Mucosa of gallbladder (tissue), 1 donor: ENCODE data around the gene PRDM12. TPM values are rescaled to one million over a fixed set of nuclear protein-coding genes. Genes with fewer than 3 reads are reported as not detected.
"Not testable (repeated sequence)": the region's sequence is repeated elsewhere in the genome, so short reads cannot be mapped to it uniquely, and the experiment has no call there.

ENCODE experiments used
- DNase-seq: peaks from one replicate; pipeline ENCODE4 v3.0.0-alpha.2; 2020; ENCODE audit warnings: low spot score
- total RNA-seq: library from RNA; stranded (reverse); gene quantifications from one replicate; pipeline ENCODE4 v1.2.1, GENCODE V29; 2021
- donor health status: DM: no; HTN: no; CAD: no.

Gene PRDM12
- total RNA-seq, 1 donor from 2014 or later = 0.09 TPM

DNA sequence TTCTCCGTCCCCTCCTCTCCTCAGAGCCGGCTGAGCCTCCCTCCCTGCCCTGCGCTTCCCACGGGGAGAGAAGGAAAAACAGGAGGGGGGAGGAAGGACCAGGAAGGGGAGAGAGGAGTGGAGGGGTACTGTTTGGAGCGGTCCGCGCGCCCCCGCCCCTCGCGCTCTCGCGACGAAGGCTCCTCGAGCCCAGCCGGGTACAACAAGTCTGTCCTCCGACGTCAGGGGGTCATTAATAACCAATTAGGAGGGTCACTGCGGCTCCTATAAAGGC, 480 bp upstream of the PRDM12 start:
- DNase-seq = no peak

DNA sequence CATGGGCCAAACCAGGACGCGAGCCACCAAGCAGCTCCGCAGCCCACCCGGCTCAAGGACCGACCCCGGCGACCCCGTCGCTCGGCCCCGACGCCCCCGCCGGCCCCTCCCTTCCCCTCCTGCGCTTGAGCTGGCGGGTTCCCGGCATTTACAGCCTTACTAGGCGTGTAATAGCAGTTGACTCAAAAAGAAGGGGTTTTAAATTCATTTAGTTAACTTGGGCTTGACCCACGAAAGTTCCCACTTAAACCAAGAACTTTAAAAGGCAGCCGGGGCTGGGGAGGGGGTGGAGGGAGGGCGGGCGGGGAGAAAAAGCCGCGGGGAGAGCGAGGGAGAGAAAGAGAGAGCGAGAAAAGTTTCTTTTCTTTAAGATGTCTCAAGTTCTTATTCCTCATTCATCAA, 636 bp downstream of the PRDM12 start:
- no peak for DNase-seq

DNA sequence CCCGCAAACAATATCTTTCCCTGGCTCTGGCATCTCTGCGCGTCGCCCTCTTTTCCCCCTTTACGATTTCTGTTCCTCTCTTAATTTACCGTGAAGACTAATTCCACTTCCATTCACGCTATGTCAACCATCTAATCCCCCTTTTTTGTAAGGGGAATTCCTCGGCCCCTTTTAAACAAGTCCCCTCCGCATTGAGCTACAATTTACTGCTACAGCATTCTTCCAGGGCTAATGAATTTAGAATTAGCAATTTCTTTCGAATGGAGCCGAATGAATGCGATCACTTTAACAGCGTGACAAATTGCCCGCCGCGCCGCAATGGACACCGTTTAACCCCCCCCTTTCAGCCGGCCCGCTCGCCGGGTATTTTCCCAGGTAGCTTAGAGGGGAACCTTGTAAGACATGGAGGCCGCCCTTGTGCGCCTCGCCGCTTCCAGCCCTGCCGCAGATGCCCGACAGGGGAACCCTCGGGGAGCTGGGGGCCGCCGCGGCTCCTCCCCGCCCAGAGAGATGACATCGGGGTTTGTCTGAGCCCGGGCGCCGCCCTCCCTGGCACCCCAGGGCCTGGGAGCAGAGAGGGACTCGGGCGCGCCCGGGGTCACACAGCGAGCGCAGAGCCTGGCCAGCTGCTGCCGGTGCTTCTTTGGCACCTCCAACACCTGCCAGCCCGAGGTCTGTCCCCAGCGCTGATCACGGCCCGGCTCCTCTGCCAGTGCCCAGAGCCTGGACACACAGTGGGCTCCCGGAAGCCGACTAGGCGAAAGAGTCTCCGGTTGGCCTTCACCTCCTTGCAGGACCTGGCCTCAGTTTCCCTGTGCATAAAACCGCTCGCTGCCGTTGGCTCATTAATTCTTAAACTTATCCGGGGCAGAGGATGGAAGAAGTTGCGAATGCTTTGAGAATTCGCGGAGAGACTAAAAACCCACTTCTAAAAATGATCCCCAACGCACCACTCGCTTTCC, 1.3 kb downstream of the PRDM12 start:
- DNase-seq = no peak

DNA sequence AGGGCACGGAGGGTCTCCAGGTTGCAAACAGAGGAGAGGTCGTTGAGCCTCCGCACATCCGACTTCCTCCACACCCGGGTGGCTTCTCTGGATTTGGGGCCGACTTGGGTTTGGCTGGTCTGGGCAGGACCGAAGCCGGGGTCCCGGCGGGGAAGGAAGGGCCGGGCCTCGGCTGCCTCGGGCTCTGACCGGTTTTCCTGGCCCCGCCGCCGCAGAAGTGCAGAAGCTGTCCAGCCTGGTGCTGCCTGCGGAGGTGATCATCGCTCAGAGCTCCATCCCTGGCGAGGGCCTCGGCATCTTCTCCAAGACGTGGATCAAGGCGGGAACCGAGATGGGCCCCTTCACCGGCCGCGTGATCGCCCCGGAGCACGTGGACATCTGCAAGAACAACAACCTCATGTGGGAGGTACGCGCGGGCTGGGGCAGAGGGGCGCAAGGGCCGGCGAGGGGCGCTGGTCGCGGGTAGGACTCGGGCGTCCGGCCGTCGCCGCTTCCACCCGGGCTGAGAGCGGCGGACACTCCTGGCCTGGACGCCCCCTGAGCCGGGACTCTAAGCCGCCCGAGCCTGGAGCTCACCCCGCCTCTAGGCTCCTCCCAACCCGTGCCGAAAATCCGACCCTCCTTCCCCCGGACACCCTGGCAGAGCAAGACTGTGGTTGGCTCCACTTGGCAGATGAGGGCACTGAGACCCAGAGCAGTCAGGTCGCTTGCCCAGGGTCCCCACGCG, 2.2 kb downstream of the PRDM12 start:
- DNase-seq = no peak

- no peak for DNase-seq
These were observed 2.7 kb downstream of the PRDM12 start for GRCh38 chr9:130667120-130667435.

DNA sequence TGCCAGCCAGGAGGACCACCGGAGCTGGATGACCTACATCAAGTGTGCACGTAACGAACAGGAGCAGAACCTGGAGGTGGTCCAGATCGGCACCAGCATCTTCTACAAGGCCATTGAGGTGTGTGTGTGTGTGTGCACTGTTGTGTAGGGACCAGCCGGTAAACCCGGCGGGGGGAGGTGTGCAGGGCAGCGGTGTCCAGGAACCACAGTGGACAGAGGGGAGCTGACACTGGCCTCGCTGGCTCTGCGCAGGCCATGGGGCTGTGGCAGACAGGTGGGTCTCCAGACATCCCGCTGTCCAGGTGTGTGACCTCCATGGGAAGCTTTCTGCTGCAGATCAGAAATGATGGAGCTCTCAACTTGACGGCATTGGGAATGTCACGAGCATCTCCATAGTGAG, 3.8 kb downstream of the PRDM12 start:
- DNase-seq = no peak

GRCh38 chr9:130668659-130669058, 4.3 kb downstream of the PRDM12 start:
- no peak for DNase-seq

GRCh38 chr9:130669965-130670364, 5.6 kb downstream of the PRDM12 start:
- no peak for DNase-seq

- no peak for DNase-seq
These were observed 6.2 kb downstream of the PRDM12 start for GRCh38 chr9:130670644-130671043.

DNA sequence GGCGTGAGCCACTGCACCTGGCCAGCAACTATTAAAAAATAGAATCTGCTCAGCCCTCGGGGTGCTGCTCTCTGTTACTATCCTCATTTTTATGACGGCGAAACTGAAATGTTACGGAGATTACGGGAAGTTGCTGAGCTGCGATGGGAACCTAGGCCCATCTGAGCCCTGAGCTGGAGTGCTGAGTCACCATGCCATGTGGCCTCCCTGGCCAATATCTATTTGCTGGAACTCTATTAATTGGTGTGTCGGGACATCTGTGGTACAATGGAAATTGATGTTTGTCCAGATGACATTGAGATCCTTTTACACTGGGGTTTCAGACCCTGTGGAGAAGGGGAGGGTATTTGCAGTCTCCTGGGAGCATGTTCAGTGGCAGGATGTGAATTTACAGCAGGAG, 8.1 kb downstream of the PRDM12 start:
- DNase-seq = no peak

DNA sequence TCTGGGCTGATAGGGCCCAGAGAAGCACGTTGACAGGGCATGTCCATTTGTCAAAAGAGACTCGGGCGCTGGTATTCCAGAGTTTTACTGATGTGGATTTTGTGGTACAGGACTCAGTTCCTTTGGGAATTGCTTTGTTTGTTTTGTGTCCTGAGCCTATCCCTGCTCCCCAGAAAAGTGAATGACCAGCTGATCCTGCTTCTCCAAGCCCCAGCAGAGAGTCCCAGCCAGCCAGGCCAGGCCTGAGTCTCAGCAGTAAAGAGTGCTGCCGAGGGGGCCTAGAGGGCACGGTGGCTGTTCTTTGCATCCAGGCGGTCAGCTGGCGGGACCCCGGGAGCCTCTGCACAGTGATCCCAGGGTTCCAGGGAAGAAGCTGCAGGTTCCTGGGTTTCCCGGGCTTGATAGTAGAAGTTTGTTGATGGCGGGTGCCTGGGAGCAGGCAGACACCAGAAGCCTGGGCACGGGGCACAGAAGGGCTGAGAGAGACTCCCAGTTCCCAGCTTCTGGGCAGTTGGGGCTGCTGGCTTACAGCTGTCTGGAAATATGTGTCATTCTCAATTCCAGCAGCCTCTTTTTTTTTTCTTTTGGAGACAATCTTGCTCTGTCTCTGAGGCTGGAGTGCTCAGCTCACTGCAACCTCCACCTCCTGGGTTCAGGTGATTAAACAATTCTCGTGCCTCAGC, 8.7 kb downstream of the PRDM12 start:
- no peak for DNase-seq

GRCh38 chr9:130675396-130675795, 11.0 kb downstream of the PRDM12 start:
- DNase-seq = no peak

DNA sequence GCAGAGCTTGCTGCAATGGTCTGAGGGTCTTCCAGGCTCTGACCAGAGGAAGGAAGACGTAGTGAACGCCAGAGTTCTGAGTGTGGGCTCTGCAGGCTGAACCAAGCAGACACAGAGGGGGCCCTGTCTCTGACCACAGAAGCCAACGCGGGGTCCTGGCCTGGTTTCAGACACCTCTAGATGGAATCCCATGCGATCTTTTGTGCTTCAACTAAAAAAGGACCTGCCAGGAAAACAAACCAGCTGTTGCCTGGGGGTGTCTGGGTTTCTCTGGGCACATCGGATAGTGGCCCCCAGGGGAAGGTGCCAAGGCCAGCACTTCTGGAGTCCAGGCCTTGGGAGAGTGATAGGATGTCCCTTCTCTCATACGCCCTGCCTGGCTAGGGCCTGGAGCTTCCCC, 12.9 kb downstream of the PRDM12 start:
- no peak for DNase-seq

DNA sequence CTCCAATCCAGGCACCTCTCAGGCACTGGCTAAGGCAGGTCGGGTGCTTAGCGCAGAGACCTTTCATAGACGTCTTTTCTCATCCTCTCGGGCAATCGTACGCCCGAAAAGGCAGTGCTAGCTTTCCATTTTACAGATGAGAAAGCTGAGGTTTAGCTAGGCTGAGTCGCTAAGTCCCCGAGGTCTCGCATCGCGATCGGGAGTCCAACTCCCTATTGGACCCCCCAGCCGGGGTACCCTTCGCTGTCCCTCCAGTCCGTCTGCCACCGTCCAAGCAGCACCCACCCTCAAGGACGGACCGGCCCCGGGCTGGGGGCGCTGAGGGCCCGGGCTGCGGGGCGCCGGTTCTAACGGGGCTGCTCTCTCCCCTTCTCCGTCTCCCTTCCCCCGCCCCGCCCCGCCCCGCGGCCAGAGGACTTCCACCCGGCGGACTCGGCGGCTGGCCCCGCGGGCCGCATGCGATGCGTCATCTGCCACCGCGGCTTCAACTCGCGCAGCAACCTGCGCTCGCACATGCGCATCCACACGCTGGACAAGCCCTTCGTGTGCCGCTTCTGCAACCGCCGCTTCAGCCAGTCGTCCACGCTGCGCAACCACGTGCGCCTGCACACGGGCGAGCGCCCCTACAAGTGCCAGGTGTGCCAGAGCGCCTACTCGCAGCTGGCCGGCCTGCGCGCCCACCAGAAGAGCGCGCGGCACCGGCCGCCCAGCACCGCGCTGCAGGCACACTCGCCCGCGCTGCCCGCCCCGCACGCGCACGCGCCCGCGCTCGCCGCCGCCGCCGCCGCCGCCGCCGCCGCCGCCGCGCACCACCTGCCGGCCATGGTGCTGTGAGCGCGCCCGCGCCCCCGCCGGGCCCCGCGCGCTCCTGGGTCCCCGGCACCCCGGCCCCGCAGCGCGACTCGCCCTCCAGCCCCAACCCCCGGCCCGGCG, 16.7 kb downstream of the PRDM12 start:
- peak; percentile 83 for DNase-seq

GRCh38 chr9:130681769-130682420, 17.5 kb downstream of the PRDM12 start:
- DNase-seq = no peak

GRCh38 chr9:130682421-130683121, 18.2 kb downstream of the PRDM12 start:
- DNase-seq = peak; percentile 75

- DNase-seq = no peak
These were observed 20.7 kb downstream of the PRDM12 start for GRCh38 chr9:130685104-130685503.

GRCh38 chr9:130685945-130686344, 21.6 kb downstream of the PRDM12 start:
- DNase-seq = not testable (repeated sequence)

DNA sequence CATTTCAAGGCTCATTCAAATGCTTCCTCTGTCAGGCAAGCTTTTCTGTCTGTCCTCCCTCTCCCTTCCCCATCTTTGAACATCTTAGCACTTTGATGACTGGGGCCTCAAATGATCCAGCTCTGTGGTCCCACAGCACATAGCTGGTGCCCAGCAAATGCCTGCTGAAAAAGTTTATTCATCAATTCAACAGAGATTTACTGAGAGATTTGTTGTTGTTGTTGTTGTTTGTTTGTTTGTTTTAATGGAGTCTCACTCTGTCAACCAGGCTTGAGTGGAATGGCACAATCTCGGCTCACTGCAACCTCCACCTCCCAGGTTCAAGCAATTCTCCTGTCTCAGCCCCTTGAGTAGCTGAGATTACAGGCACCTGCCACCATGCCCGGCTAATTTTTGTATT, 23.2 kb downstream of the PRDM12 start:
- DNase-seq = no peak

DNA sequence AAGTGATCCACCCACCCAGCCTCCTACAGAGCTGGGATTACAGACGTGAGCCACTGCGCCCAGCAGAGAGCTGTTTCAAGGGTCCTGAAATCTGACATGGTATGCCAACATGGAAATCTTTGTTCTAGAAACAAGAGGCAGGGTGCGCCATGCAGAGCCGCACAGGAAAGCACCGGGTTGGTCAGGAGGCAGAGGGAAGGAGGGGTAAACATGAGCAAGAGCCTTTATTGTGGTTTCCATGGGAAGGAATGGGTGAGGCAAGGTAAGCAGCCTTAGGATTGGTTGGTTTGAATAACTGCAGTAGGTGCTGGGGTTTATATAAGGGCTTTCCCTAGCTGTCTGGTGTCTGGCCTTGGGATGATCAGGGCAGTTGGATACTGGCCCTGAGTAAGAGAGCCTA, 23.7 kb downstream of the PRDM12 start:
- DNase-seq = no peak

DNA sequence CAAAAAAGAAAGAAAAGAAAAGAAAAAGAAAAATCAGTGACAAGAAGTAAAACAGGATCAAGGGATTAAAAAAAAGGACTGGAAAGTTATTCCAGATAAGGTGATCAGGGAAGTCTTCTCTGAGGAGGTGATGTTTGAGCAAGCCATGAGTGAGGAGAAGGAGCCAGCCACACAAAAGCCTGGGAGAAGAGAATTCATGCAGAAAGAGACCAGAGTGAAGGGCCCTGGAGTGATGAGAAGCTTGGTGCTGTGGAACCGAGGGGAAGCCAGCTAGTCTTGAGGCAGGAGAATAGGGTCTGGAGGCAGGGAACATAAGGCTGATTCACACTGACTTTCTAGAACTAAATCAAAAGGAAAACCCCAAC, 25.2 kb downstream of the PRDM12 start:
- no peak for DNase-seq
